Measurements from ENCODE around the gene MFGE8. TPM values are rescaled to one million over a fixed set of nuclear protein-coding genes. Genes with fewer than 3 reads are reported as not detected.

MFGE8 gene, protein sequence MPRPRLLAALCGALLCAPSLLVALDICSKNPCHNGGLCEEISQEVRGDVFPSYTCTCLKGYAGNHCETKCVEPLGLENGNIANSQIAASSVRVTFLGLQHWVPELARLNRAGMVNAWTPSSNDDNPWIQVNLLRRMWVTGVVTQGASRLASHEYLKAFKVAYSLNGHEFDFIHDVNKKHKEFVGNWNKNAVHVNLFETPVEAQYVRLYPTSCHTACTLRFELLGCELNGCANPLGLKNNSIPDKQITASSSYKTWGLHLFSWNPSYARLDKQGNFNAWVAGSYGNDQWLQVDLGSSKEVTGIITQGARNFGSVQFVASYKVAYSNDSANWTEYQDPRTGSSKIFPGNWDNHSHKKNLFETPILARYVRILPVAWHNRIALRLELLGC
- polyA plus RNA-seq = 100 to 1,000 TPM in 1 of 4 donors, 10 to 100 TPM in 1, 1 to 10 TPM in 2; 4.0 to 104 (median 22.2) TPM
- long read RNA-seq, donor 1 = 0 reads
- long read RNA-seq, donor 2, partial matches to known transcripts = 0 of 2 reads
- long read RNA-seq, donor 2, other reads (novel, unspliced or antisense) = 0 of 2 reads
- long read RNA-seq, donor 3, transcript MFGE8-201 (8 exons, 1,937 nt) = major isoform, 9 of 17 reads
- long read RNA-seq, donor 3, partial matches to known transcripts = 0 of 17 reads
- long read RNA-seq, donor 3, other reads (novel, unspliced or antisense) = 0 of 17 reads
- long read RNA-seq, donor 4 = 0 reads
- long read RNA-seq, donor 5, partial matches to known transcripts = 0 of 2 reads
- long read RNA-seq, donor 5, other reads (novel, unspliced or antisense) = 0 of 2 reads
- long read RNA-seq, donor 6, transcript MFGE8-201 (8 exons, 1,937 nt) = major isoform, 8 of 17 reads
- long read RNA-seq, donor 6, partial matches to known transcripts = 5 of 17 reads
- long read RNA-seq, donor 6, other reads (novel, unspliced or antisense) = 0 of 17 reads
- long read RNA-seq, donor 7, transcript MFGE8-201 (8 exons, 1,937 nt) = major isoform, 78 of 125 reads
- long read RNA-seq, donor 7, transcript MFGE8-214 (3 exons, 801 nt) = minor isoform, 8 of 125 reads
- long read RNA-seq, donor 7, transcript MFGE8-217 (1 exons, 2,464 nt) = minor isoform, 12 of 125 reads
- long read RNA-seq, donor 7, partial matches to known transcripts = 23 of 125 reads
- long read RNA-seq, donor 7, other reads (novel, unspliced or antisense) = 0 of 125 reads
- long read RNA-seq, donor 8, partial matches to known transcripts = 0 of 7 reads
- long read RNA-seq, donor 8, other reads (novel, unspliced or antisense) = 0 of 7 reads
- long read RNA-seq, donor 9, partial matches to known transcripts = 0 of 3 reads
- long read RNA-seq, donor 9, other reads (novel, unspliced or antisense) = 0 of 3 reads
- long read RNA-seq, donor 10, transcript MFGE8-217 (1 exons, 2,464 nt) = minor isoform, 15 of 48 reads
- long read RNA-seq, donor 10, transcript MFGE8-201 (8 exons, 1,937 nt) = major isoform, 25 of 48 reads
- long read RNA-seq, donor 10, partial matches to known transcripts = 0 of 48 reads
- long read RNA-seq, donor 10, other reads (novel, unspliced or antisense) = 0 of 48 reads

DNA sequence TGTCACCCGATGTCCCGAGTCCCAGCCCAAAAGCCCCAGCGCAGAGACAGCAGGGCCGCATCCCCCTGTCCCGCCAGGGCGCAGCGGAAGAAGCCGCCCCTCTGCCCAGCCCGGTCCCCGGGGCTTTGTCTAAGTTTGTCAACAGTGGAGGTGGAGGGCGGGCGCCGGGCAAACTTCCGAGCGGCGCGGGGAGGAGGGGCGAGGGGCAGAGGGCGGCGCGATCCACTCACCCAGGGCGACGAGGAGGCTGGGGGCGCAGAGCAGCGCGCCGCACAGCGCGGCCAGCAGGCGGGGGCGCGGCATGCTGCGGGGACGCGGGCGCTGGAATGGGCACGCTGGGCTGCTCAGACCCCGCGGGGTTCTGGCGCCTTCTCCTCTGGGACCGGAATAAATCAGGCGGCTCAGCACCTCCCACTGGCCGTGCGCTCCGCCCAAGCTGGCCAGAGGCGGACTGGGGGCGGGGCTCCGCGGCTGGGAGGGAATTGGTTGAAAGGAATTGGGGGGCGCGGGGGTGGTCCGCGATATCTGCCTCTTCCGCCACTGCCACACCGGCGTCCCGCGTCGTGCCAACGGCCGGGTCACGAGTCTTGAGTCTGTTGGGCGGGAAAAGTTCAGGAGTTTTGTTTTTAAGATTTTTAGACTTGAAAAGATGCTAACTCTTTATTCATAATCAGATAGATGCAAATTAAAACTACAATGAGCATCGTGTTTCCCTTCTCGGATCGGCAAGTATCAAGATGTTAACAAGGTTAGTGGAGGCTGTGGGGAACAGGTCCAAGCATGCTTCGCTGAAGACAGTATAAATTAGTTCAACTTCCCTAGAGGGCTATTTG, at the start of gene MFGE8:
TSS of gene MFGE8 (minus strand) at position 363 of the 833 bp plus-strand sequence. CDS start at position 303, 60 bp downstream.
- H3K27me3 ChIP-seq (ENCODE audit: control insufficient read depth in 3 of 3, insufficient read depth in 3 of 3, low read length in 3 of 3) = no peaks in the 10 kb centered on the region
- H3K9me3 ChIP-seq (ENCODE audit: control insufficient read depth in 2 of 2, insufficient read depth in 1 of 2, low read depth in 1 of 2, low read length in 1 of 2) = no peaks in the 10 kb centered on the region
- H3K36me3 ChIP-seq (ENCODE audit: control insufficient read depth in 3 of 3, insufficient read depth in 2 of 3, low read depth in 1 of 3, low read length in 3 of 3) = peaks cover 0 to 12% (median 0%) of the 10 kb centered on the region in 3 donors
- peak within 1 kb of the TSS in 1 of 3 donors; percentile 74 for H3K27ac ChIP-seq (ENCODE audit: low read depth in 1 of 3, low read length in 2 of 3)
- 1 to 2% (median 1%) methylated on average over 53 to 67 of the region's 67 CpGs for WGBS, 3 donors
- H3K4me1 ChIP-seq (ENCODE audit: control insufficient read depth in 3 of 3, insufficient read depth in 2 of 3, low read depth in 1 of 3, low read length in 2 of 3) = peaks cover 0 to 4% (median 4%) of the 10 kb centered on the region in 3 donors
- H3K4me3 ChIP-seq (ENCODE audit: low read depth in 1 of 3, low read length in 3 of 3) = peak within 1 kb of the TSS; percentile 51 to 79 (median 68)
- FAIRE-seq (no peak), DNase-seq (peak; percentile 33 to 80)

DNA sequence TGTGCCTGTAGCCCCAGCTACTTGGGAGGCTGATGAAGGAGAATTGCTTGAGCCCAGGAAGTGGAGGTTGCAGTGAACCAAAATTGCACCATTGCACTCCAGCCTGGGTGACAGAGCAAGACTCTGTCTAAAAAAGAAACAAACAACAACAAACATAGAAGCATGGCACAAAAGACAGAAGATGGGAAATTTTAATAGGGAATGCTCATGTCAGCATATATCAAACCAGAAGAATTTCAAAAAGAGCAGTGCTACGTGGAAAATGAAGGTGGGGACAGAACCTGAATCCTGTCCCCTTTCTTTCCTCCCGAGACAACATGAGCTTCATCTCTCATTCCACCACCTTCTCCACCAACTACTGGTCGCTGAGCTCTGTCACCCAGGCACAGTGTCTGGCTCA, 46.3 kb upstream of the MFGE8 start:
- no peak for FAIRE-seq
- Histone ChIP-seq H3K27me3 (ENCODE audit: control insufficient read depth in 3 of 3, insufficient read depth in 3 of 3, low read length in 3 of 3) (no peaks in the 10 kb centered on the region), H3K36me3 (ENCODE audit: control insufficient read depth in 3 of 3, insufficient read depth in 2 of 3, low read depth in 1 of 3, low read length in 3 of 3) (no peaks in the 10 kb centered on the region), H3K9me3 (ENCODE audit: control insufficient read depth in 2 of 2, insufficient read depth in 1 of 2, low read depth in 1 of 2, low read length in 1 of 2) (peaks cover 0 to under 1% of the 10 kb centered on the region in 2 donors), H3K4me3 (ENCODE audit: low read depth in 1 of 3, low read length in 3 of 3) (no peak overlapping the region), H3K4me1 (ENCODE audit: control insufficient read depth in 3 of 3, insufficient read depth in 2 of 3, low read depth in 1 of 3, low read length in 2 of 3) (no peaks in the 10 kb centered on the region), H3K27ac (ENCODE audit: low read depth in 1 of 3, low read length in 2 of 3) (no peak overlapping the region)
- 81 to 86% (median 85%) methylated on average over 3 of the region's 3 CpGs for WGBS, 3 donors
- DNase-seq = no peak

DNA sequence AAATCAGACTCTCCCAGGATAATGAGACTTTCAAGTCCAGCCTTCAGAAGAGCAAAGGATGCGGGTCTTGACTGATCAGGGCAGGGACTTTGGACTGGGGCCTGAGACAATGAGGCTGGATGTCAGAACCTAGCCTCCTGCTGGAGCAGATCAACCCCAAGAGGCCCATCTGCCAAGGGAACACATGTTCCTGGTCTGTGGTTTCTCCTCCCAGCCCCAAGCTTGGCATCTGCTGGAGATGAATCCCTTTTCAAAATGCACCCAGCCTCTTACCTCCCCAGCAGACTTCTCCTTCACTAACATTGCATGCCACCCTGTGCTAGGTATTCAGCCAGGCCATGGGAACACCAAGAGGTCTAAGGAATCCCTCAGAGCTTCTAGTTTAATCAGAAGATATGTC, 43.7 kb upstream of the MFGE8 start:
- no peaks in the 10 kb centered on the region for H3K36me3 ChIP-seq (ENCODE audit: control insufficient read depth in 3 of 3, insufficient read depth in 2 of 3, low read depth in 1 of 3, low read length in 3 of 3)
- no peak overlapping the region for H3K27ac ChIP-seq (ENCODE audit: low read depth in 1 of 3, low read length in 2 of 3)
- no peaks in the 10 kb centered on the region for H3K27me3 ChIP-seq (ENCODE audit: control insufficient read depth in 3 of 3, insufficient read depth in 3 of 3, low read length in 3 of 3)
- no peak for FAIRE-seq
- no peak for DNase-seq
- no peak overlapping the region for H3K4me3 ChIP-seq (ENCODE audit: low read depth in 1 of 3, low read length in 3 of 3)
- no peaks in the 10 kb centered on the region for H3K4me1 ChIP-seq (ENCODE audit: control insufficient read depth in 3 of 3, insufficient read depth in 2 of 3, low read depth in 1 of 3, low read length in 2 of 3)
- H3K9me3 ChIP-seq (ENCODE audit: control insufficient read depth in 2 of 2, insufficient read depth in 1 of 2, low read depth in 1 of 2, low read length in 1 of 2) = no peaks in the 10 kb centered on the region
- WGBS, 3 donors = 36 to 63% (median 50%) methylated on average over 1 of the region's 1 CpG

DNA sequence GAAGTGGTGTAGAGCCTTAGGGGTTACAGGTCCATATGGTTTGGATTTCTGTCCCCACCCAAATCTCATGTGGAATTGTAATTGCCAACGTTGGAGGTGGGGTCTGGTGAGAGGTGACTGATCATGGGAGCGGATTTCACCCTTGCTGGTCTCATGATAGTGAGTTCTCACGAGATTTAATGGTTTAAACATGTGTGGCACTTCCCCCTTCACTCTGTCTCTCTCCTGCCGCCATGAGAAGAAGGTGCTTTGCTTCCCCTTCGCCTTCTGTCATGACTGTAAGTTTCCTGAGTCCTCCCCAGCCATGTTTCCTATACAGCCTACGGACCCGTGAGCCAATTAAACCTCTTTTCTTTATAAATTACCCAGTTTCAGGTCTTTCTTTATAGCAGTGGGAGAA, 43.1 kb upstream of the MFGE8 start:
- no peak for FAIRE-seq
- DNase-seq = no peak
- no peaks in the 10 kb centered on the region for H3K9me3 ChIP-seq (ENCODE audit: control insufficient read depth in 2 of 2, insufficient read depth in 1 of 2, low read depth in 1 of 2, low read length in 1 of 2)
- WGBS, 3 donors = 64 to 80% (median 71%) methylated on average over 7 of the region's 7 CpGs
- no peaks in the 10 kb centered on the region for H3K27me3 ChIP-seq (ENCODE audit: control insufficient read depth in 3 of 3, insufficient read depth in 3 of 3, low read length in 3 of 3)
- no peaks in the 10 kb centered on the region for H3K36me3 ChIP-seq (ENCODE audit: control insufficient read depth in 3 of 3, insufficient read depth in 2 of 3, low read depth in 1 of 3, low read length in 3 of 3)
- no peak overlapping the region for H3K4me3 ChIP-seq (ENCODE audit: low read depth in 1 of 3, low read length in 3 of 3)
- H3K27ac ChIP-seq (ENCODE audit: low read depth in 1 of 3, low read length in 2 of 3) = no peak overlapping the region
- no peaks in the 10 kb centered on the region for H3K4me1 ChIP-seq (ENCODE audit: control insufficient read depth in 3 of 3, insufficient read depth in 2 of 3, low read depth in 1 of 3, low read length in 2 of 3)

DNA sequence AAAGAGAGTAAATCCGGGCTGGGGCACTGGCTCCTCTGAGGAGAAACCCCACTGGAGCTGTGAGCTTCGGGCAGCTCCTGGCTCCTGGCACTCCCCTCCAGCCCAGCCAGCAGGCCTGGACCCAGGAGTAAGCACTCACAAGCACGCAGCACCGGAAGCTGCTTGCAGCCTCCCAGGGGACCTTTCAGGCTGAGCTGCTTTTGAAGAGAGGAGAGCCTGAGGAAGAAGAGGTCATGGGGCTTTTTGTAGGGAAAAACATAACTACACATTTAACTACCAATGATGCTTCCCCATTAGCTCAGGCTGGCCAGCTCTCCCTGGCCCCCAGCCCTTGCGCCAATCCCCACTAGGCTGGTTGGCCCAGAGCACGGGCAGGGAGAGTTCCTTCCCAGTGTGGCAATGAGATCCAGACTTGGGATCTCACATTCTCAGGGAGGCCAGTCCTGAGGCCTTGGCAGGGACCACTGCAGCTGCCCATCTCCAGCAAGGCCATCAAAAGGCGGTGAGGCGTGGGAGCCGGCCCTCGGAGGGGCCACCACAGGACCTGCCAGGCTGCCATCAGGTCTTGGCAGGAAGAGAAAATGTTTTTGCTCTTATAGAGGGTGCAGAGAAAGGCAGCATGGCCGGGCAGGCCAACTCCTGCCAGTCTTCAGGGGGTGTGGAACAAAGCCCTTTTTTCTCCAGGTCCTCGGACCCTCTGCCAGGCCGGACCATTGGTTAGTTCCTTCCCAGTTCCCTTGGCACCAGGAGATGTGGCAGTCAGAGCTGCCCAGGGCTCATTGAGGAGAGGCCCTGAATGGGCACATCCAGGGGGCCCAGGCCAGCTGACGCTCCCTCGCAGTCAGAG, 41.5 kb upstream of the MFGE8 start:
- H3K4me3 ChIP-seq (ENCODE audit: low read depth in 1 of 3, low read length in 3 of 3) = no peak overlapping the region
- DNase-seq (no peak), FAIRE-seq (no peak)
- no peaks in the 10 kb centered on the region for H3K36me3 ChIP-seq (ENCODE audit: control insufficient read depth in 3 of 3, insufficient read depth in 2 of 3, low read depth in 1 of 3, low read length in 3 of 3)
- H3K4me1 ChIP-seq (ENCODE audit: control insufficient read depth in 3 of 3, insufficient read depth in 2 of 3, low read depth in 1 of 3, low read length in 2 of 3) = no peaks in the 10 kb centered on the region
- H3K27me3 ChIP-seq (ENCODE audit: control insufficient read depth in 3 of 3, insufficient read depth in 3 of 3, low read length in 3 of 3) = no peaks in the 10 kb centered on the region
- no peak overlapping the region for H3K27ac ChIP-seq (ENCODE audit: low read depth in 1 of 3, low read length in 2 of 3)
- no peaks in the 10 kb centered on the region for H3K9me3 ChIP-seq (ENCODE audit: control insufficient read depth in 2 of 2, insufficient read depth in 1 of 2, low read depth in 1 of 2, low read length in 1 of 2)
- WGBS, 3 donors = 81 to 82% (median 81%) methylated on average over 13 to 15 of the region's 15 CpGs

DNA sequence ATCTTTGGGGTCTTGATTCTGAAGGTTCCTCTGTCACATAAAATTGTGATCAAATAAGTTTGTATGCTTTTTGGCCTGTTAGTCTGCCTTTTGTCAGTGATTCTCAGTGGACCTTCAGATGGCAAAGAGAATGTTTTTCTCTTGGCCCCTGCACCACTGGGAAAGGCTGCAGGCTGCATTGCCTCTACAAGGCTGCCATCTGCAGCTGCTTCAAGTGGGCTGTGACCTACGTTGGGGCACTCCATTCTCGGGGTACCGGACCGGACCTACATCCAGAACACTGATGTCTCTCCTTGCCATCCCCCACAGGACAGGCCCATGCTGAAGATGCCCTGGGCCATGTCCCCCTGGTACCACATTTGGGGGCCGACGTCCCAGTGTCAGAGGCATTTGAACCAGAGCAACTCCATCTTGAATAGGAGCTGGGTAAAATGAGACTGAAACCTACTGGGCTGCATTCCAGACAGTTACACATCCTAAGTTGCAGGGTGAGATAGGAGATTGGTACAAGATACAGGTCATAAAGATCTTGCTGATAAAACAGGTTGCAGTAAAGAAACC, 37.5 kb upstream of the MFGE8 start:
- Histone ChIP-seq H3K36me3 (ENCODE audit: control insufficient read depth in 3 of 3, insufficient read depth in 2 of 3, low read depth in 1 of 3, low read length in 3 of 3) (no peaks in the 10 kb centered on the region), H3K27me3 (ENCODE audit: control insufficient read depth in 3 of 3, insufficient read depth in 3 of 3, low read length in 3 of 3) (no peaks in the 10 kb centered on the region), H3K4me3 (ENCODE audit: low read depth in 1 of 3, low read length in 3 of 3) (no peak overlapping the region), H3K27ac (ENCODE audit: low read depth in 1 of 3, low read length in 2 of 3) (no peak overlapping the region), H3K4me1 (ENCODE audit: control insufficient read depth in 3 of 3, insufficient read depth in 2 of 3, low read depth in 1 of 3, low read length in 2 of 3) (no peaks in the 10 kb centered on the region), H3K9me3 (ENCODE audit: control insufficient read depth in 2 of 2, insufficient read depth in 1 of 2, low read depth in 1 of 2, low read length in 1 of 2) (no peaks in the 10 kb centered on the region)
- DNase-seq = no peak
- WGBS, 3 donors = 89 to 91% (median 91%) methylated on average over 6 of the region's 6 CpGs
- no peak for FAIRE-seq

Data from small intestine (tissue), 16 donors.